Kidney epithelial cell (primary cell): ENCODE results near the gene OPCML. TPM values are rescaled to one million over a fixed set of nuclear protein-coding genes. Genes with fewer than 3 reads are reported as not detected.

Experiments
- DNase-seq: peaks from one replicate; pipeline ENCODE4 v3.0.0-alpha.2; 2010; ENCODE audit warnings: low read depth
- H3K27me3 ChIP-seq: 2 replicates; pipeline ENCODE4 v1.6.0; 2011; ENCODE audit warnings: low read length; ENCODE audit not compliant: control insufficient read depth, insufficient read depth
- H3K36me3 ChIP-seq: 2 replicates; pipeline ENCODE4 v1.5.1; 2011; ENCODE audit warnings: low read length; ENCODE audit not compliant: control insufficient read depth, insufficient read depth
- H3K4me3 ChIP-seq: 2 replicates; pipeline ENCODE4 v1.5.1; 2011; ENCODE audit warnings: low read depth, mild to moderate bottlenecking, control low read depth, low read length
- CTCF ChIP-seq: IDR thresholded peaks from 2 replicates; pipeline ENCODE4 v1.5.1; 2011; ENCODE audit warnings: mild to moderate bottlenecking, moderate library complexity, low read length, control low read depth, inconsistent platforms; ENCODE audit not compliant: insufficient read depth, poor library complexity, severe bottlenecking
- total RNA-seq: library from RNA; depleted of rRNA; stranded (reverse); fragments of >200 nt; gene quantifications from 2 replicates; pipeline ENCODE4 v1.2.3, GENCODE V29; 2015

Gene OPCML
- total RNA-seq, 1 donor from 2014 or later: under 0.01 TPM

GRCh38 chr11:133227632-133228111 lies 304.6 kb downstream of the OPCML start:
- Histone ChIP-seq H3K36me3 (no peaks in the 10 kb centered on the region), H3K27me3 (no peaks in the 10 kb centered on the region), H3K4me3 (no peak overlapping the region)
- no peak for TF ChIP-seq CTCF
- no peak for DNase-seq

- DNase-seq: no peak
- H3K4me3 ChIP-seq: no peak overlapping the region
- H3K27me3 ChIP-seq: no peaks in the 10 kb centered on the region
- no peaks in the 10 kb centered on the region for H3K36me3 ChIP-seq
- no peak for TF ChIP-seq CTCF
Observed at GRCh38 chr11:133224271-133224670, 308.0 kb downstream of the OPCML start.

GRCh38 chr11:133222425-133223330 lies 309.6 kb downstream of the OPCML start:
- no peaks in the 10 kb centered on the region for H3K27me3 ChIP-seq
- H3K4me3 ChIP-seq: no peak overlapping the region
- TF ChIP-seq CTCF: no peak
- H3K36me3 ChIP-seq: no peaks in the 10 kb centered on the region
- no peak for DNase-seq

- TF ChIP-seq CTCF: no peak
- Histone ChIP-seq H3K4me3 (no peak overlapping the region), H3K36me3 (no peaks in the 10 kb centered on the region), H3K27me3 (peaks cover 2% of the 10 kb centered on the region)
- no peak for DNase-seq
Observed at GRCh38 chr11:133219543-133219942, 312.8 kb downstream of the OPCML start.

GRCh38 chr11:133216813-133217212 lies 315.5 kb downstream of the OPCML start:
- Histone ChIP-seq H3K36me3 (no peaks in the 10 kb centered on the region), H3K27me3 (peaks cover 2% of the 10 kb centered on the region), H3K4me3 (no peak overlapping the region)
- no peak for DNase-seq
- TF ChIP-seq CTCF: no peak
